Pons (tissue), 1 donor: ENCODE measurements around the gene NBPF26.
"Not testable (repeated sequence)": the region's sequence is repeated elsewhere in the genome, so short reads cannot be mapped to it uniquely, and the experiment has no call there.

Source experiments
- DNase-seq: peaks from one replicate; pipeline ENCODE4 v3.0.0-alpha.2; 2016; ENCODE audit warnings: low spot score

The NBPF26 gene

GRCh38 chr1:120723715-120724402 is at the start of gene NBPF26:
Gene NBPF26 (plus strand): TSS chr1:120723945.
- peak; percentile 5 for DNase-seq

- DNase-seq = not testable (repeated sequence)
These were observed 43.5 kb upstream of the NBPF26 start for GRCh38 chr1:120680106-120680819.

GRCh38 chr1:120680938-120681337 is 42.8 kb upstream of the NBPF26 start:
- not testable (repeated sequence) for DNase-seq

- not testable (repeated sequence) for DNase-seq
These were observed 39.3 kb upstream of the NBPF26 start for GRCh38 chr1:120684397-120684796.

- not testable (repeated sequence) for DNase-seq
These were observed 38.1 kb upstream of the NBPF26 start for GRCh38 chr1:120685622-120686021.

- DNase-seq = not testable (repeated sequence)
These were observed 36.5 kb upstream of the NBPF26 start for GRCh38 chr1:120687250-120687649.

- peak; percentile 0 for DNase-seq
These were observed 22.8 kb upstream of the NBPF26 start for GRCh38 chr1:120700807-120701562.

GRCh38 chr1:120723358-120723714 is 409 bp upstream of the NBPF26 start:
- DNase-seq = not testable (repeated sequence)

- DNase-seq = not testable (repeated sequence)
These were observed 762 bp downstream of the NBPF26 start for GRCh38 chr1:120724507-120724906.

GRCh38 chr1:120728811-120729210 is 5.1 kb downstream of the NBPF26 start:
- not testable (repeated sequence) for DNase-seq

GRCh38 chr1:120769090-120769489 is 45.3 kb downstream of the NBPF26 start:
- DNase-seq = not testable (repeated sequence)

- not testable (repeated sequence) for DNase-seq
These were observed 81.7 kb downstream of the NBPF26 start for GRCh38 chr1:120805452-120805851.

GRCh38 chr1:120811822-120812221 is 88.1 kb downstream of the NBPF26 start:
- peak; percentile 17 for DNase-seq

- not testable (repeated sequence) for DNase-seq
These were observed 101.3 kb downstream of the NBPF26 start for GRCh38 chr1:120825051-120825450.

GRCh38 chr1:120826623-120827022 is 102.9 kb downstream of the NBPF26 start:
- DNase-seq = not testable (repeated sequence)

- peak; percentile 55 for DNase-seq
These were observed 120.6 kb downstream of the NBPF26 start for GRCh38 chr1:120844186-120844944.

- DNase-seq = not testable (repeated sequence)
These were observed 121.2 kb downstream of the NBPF26 start for GRCh38 chr1:120844945-120845330.

- not testable (repeated sequence) for DNase-seq
These were observed 125.9 kb downstream of the NBPF26 start for GRCh38 chr1:120849400-120850286.

GRCh38 chr1:120850287-120850536 is 126.5 kb downstream of the NBPF26 start:
- peak; percentile 24 for DNase-seq

- peak; percentile 91 for DNase-seq
These were observed 127.0 kb downstream of the NBPF26 start for GRCh38 chr1:120850537-120851421.
